Measurements from ENCODE around the gene EFCAB13. TPM values are rescaled to one million over a fixed set of nuclear protein-coding genes. Genes with fewer than 3 reads are reported as not detected.

Gene EFCAB13
- total and polyA plus RNA-seq, 4 experiments from 2014 or later, result 0.68 to 22.3 (median 11.1) TPM

GRCh38 chr17:47287639-47288038, 36.1 kb upstream of the EFCAB13 start:
- DNase-seq, result no peak
- CTCF ChIA-PET (ENCODE audit: partially characterized antibody), result no interaction called here
- Histone ChIP-seq H3K4me1 (ENCODE audit: insufficient read depth, low read length) (no peaks in the 10 kb centered on the region), H3K27me3 (ENCODE audit: insufficient read depth, low read length) (no peaks in the 10 kb centered on the region), H3K9me3 (ENCODE audit: control insufficient read depth in 1 of 2, low read length in 2 of 2) (no peaks in the 10 kb centered on the region), H3K36me3 (ENCODE audit: insufficient read depth, low read length) (no peaks in the 10 kb centered on the region), H3K27ac (ENCODE audit: low read depth, low read length) (no peak overlapping the region), H3K4me3 (ENCODE audit: low read length in 2 of 2) (no peak overlapping the region)
- no peak overlapping the region for H3K4me3 Mint-ChIP-seq
- intact Hi-C loops (cut with micrococcal nuclease), result no loop called here
- POLR2A ChIA-PET (ENCODE audit: partially characterized antibody), result no interaction called here
- peaks cover 0 to 2% (median 0%) of the 10 kb centered on the region in 4 donors for H3K4me1 Mint-ChIP-seq
- no peaks in the 10 kb centered on the region for H3K36me3 Mint-ChIP-seq
- no peak overlapping the region for H3K27ac Mint-ChIP-seq
- H3K9me3 Mint-ChIP-seq, result no peaks in the 10 kb centered on the region
- peaks cover 0 to 4% of the 10 kb centered on the region in 2 donors for H3K27me3 Mint-ChIP-seq

GRCh38 chr17:47288531-47289116, 35.1 kb upstream of the EFCAB13 start:
- Histone ChIP-seq H3K36me3 (ENCODE audit: insufficient read depth, low read length) (no peaks in the 10 kb centered on the region), H3K4me1 (ENCODE audit: insufficient read depth, low read length) (no peaks in the 10 kb centered on the region), H3K9me3 (ENCODE audit: control insufficient read depth in 1 of 2, low read length in 2 of 2) (no peaks in the 10 kb centered on the region), H3K27me3 (ENCODE audit: insufficient read depth, low read length) (no peaks in the 10 kb centered on the region), H3K27ac (ENCODE audit: low read depth, low read length) (no peak overlapping the region), H3K4me3 (ENCODE audit: low read length in 2 of 2) (no peak overlapping the region)
- peaks cover 0 to 2% (median 0%) of the 10 kb centered on the region in 4 donors for H3K4me1 Mint-ChIP-seq
- H3K4me3 Mint-ChIP-seq, result no peak overlapping the region
- H3K27me3 Mint-ChIP-seq, result peaks cover 0 to 4% of the 10 kb centered on the region in 2 donors
- ChIA-PET POLR2A (ENCODE audit: partially characterized antibody) (no interaction called here), CTCF (ENCODE audit: partially characterized antibody) (no interaction called here)
- intact Hi-C loops (cut with micrococcal nuclease), result no loop called here
- peak overlapping the region in 1 of 7 donors; percentile 72 for H3K27ac Mint-ChIP-seq
- DNase-seq, result no peak
- no peaks in the 10 kb centered on the region for H3K9me3 Mint-ChIP-seq
- no peaks in the 10 kb centered on the region for H3K36me3 Mint-ChIP-seq

GRCh38 chr17:47289302-47289701, 34.5 kb upstream of the EFCAB13 start:
- CTCF ChIA-PET (ENCODE audit: partially characterized antibody), result no interaction called here
- Mint-ChIP-seq H3K27ac (no peak overlapping the region), H3K9me3 (no peaks in the 10 kb centered on the region)

GRCh38 chr17:47290870-47291241, 32.9 kb upstream of the EFCAB13 start:
- Mint-ChIP-seq H3K27ac (no peak overlapping the region), H3K36me3 (no peaks in the 10 kb centered on the region), H3K27me3 (peaks cover 0 to 4% of the 10 kb centered on the region in 2 donors), H3K4me3 (no peak overlapping the region), H3K4me1 (peaks cover 0 to 2% (median 0%) of the 10 kb centered on the region in 4 donors), H3K9me3 (no peaks in the 10 kb centered on the region)
- POLR2A ChIA-PET (ENCODE audit: partially characterized antibody), result no interaction called here
- H3K36me3 ChIP-seq (ENCODE audit: insufficient read depth, low read length), result no peaks in the 10 kb centered on the region
- CTCF ChIA-PET (ENCODE audit: partially characterized antibody), result no interaction called here
- no peak overlapping the region for H3K27ac ChIP-seq (ENCODE audit: low read depth, low read length)
- DNase-seq, result no peak
- no peak overlapping the region for H3K4me3 ChIP-seq (ENCODE audit: low read length in 2 of 2)
- H3K27me3 ChIP-seq (ENCODE audit: insufficient read depth, low read length), result no peaks in the 10 kb centered on the region
- intact Hi-C loops (cut with micrococcal nuclease), result no loop called here
- no peaks in the 10 kb centered on the region for H3K9me3 ChIP-seq (ENCODE audit: control insufficient read depth in 1 of 2, low read length in 2 of 2)
- H3K4me1 ChIP-seq (ENCODE audit: insufficient read depth, low read length), result no peaks in the 10 kb centered on the region

More at GRCh38 chr17:47289302-47289701, 34.5 kb upstream of the EFCAB13 start:
- H3K36me3 ChIP-seq (ENCODE audit: insufficient read depth, low read length), result no peaks in the 10 kb centered on the region
- no peak overlapping the region for H3K4me3 ChIP-seq (ENCODE audit: low read length in 2 of 2)
- no peaks in the 10 kb centered on the region for H3K27me3 ChIP-seq (ENCODE audit: insufficient read depth, low read length)
- no peaks in the 10 kb centered on the region for H3K4me1 ChIP-seq (ENCODE audit: insufficient read depth, low read length)
- Mint-ChIP-seq H3K4me1 (peaks cover 0 to 2% (median 0%) of the 10 kb centered on the region in 4 donors), H3K4me3 (no peak overlapping the region), H3K27me3 (peaks cover 0 to 4% of the 10 kb centered on the region in 2 donors), H3K36me3 (no peaks in the 10 kb centered on the region)
- intact Hi-C loops (cut with micrococcal nuclease), result no loop called here
- POLR2A ChIA-PET (ENCODE audit: partially characterized antibody), result no interaction called here
- H3K9me3 ChIP-seq (ENCODE audit: control insufficient read depth in 1 of 2, low read length in 2 of 2), result no peaks in the 10 kb centered on the region
- H3K27ac ChIP-seq (ENCODE audit: low read depth, low read length), result no peak overlapping the region
- no peak for DNase-seq

GRCh38 chr17:47291242-47291873, 32.4 kb upstream of the EFCAB13 start:
- intact Hi-C loops (cut with micrococcal nuclease), result no loop called here
- no peak overlapping the region for H3K27ac ChIP-seq (ENCODE audit: low read depth, low read length)
- Mint-ChIP-seq H3K9me3 (no peaks in the 10 kb centered on the region), H3K27me3 (peaks cover 0 to 2% of the 10 kb centered on the region in 2 donors), H3K27ac (no peak overlapping the region), H3K4me3 (no peak overlapping the region), H3K4me1 (no peaks in the 10 kb centered on the region), H3K36me3 (no peaks in the 10 kb centered on the region)
- no peak overlapping the region for H3K4me3 ChIP-seq (ENCODE audit: low read length in 2 of 2)
- H3K9me3 ChIP-seq (ENCODE audit: control insufficient read depth in 1 of 2, low read length in 2 of 2), result no peaks in the 10 kb centered on the region
- no peaks in the 10 kb centered on the region for H3K4me1 ChIP-seq (ENCODE audit: insufficient read depth, low read length)
- POLR2A ChIA-PET (ENCODE audit: partially characterized antibody), result interaction anchor here (1.0 kb wide), 1 partner anchor 10 kb away, joined by 3 read pairs; no protein-coding TSS in a partner anchor
- no peak for DNase-seq
- CTCF ChIA-PET (ENCODE audit: partially characterized antibody), result no interaction called here
- no peaks in the 10 kb centered on the region for H3K27me3 ChIP-seq (ENCODE audit: insufficient read depth, low read length)
- H3K36me3 ChIP-seq (ENCODE audit: insufficient read depth, low read length), result no peaks in the 10 kb centered on the region

- Histone ChIP-seq H3K36me3 (ENCODE audit: insufficient read depth, low read length) (no peaks in the 10 kb centered on the region), H3K4me1 (ENCODE audit: insufficient read depth, low read length) (no peaks in the 10 kb centered on the region), H3K4me3 (ENCODE audit: low read length in 2 of 2) (no peak overlapping the region), H3K27ac (ENCODE audit: low read depth, low read length) (no peak overlapping the region), H3K9me3 (ENCODE audit: control insufficient read depth in 1 of 2, low read length in 2 of 2) (no peaks in the 10 kb centered on the region), H3K27me3 (ENCODE audit: insufficient read depth, low read length) (no peaks in the 10 kb centered on the region)
- intact Hi-C loops (cut with micrococcal nuclease), result no loop called here
- H3K36me3 Mint-ChIP-seq, result no peaks in the 10 kb centered on the region
- no peaks in the 10 kb centered on the region for H3K4me1 Mint-ChIP-seq
- peaks cover 0 to 2% of the 10 kb centered on the region in 2 donors for H3K27me3 Mint-ChIP-seq
- H3K27ac Mint-ChIP-seq, result no peak overlapping the region
- CTCF ChIA-PET (ENCODE audit: partially characterized antibody), result no interaction called here
- POLR2A ChIA-PET (ENCODE audit: partially characterized antibody), result interaction anchor here (1.0 kb wide), 1 partner anchor 9 kb away, joined by 3 read pairs; no protein-coding TSS in a partner anchor
- H3K4me3 Mint-ChIP-seq, result no peak overlapping the region
- no peak for DNase-seq
- no peaks in the 10 kb centered on the region for H3K9me3 Mint-ChIP-seq
These were observed 31.5 kb upstream of the EFCAB13 start for GRCh38 chr17:47292206-47292605.

- Histone ChIP-seq H3K36me3 (ENCODE audit: insufficient read depth, low read length) (no peaks in the 10 kb centered on the region), H3K4me3 (ENCODE audit: low read length in 2 of 2) (no peak overlapping the region), H3K27me3 (ENCODE audit: insufficient read depth, low read length) (no peaks in the 10 kb centered on the region), H3K27ac (ENCODE audit: low read depth, low read length) (no peak overlapping the region), H3K4me1 (ENCODE audit: insufficient read depth, low read length) (no peaks in the 10 kb centered on the region), H3K9me3 (ENCODE audit: control insufficient read depth in 1 of 2, low read length in 2 of 2) (no peaks in the 10 kb centered on the region)
- no peaks in the 10 kb centered on the region for H3K9me3 Mint-ChIP-seq
- ChIA-PET CTCF (ENCODE audit: partially characterized antibody) (no interaction called here), POLR2A (ENCODE audit: partially characterized antibody) (no interaction called here)
- H3K27me3 Mint-ChIP-seq, result no peaks in the 10 kb centered on the region
- intact Hi-C loops (cut with micrococcal nuclease), result no loop called here
- no peak overlapping the region for H3K27ac Mint-ChIP-seq
- H3K4me1 Mint-ChIP-seq, result no peaks in the 10 kb centered on the region
- H3K4me3 Mint-ChIP-seq, result no peak overlapping the region
- DNase-seq, result no peak
- H3K36me3 Mint-ChIP-seq, result no peaks in the 10 kb centered on the region
These were observed 28.5 kb upstream of the EFCAB13 start for GRCh38 chr17:47295037-47295873.
